Transverse colon (tissue), 4 donors: ENCODE data around the gene PHF21A.

ENCODE experiments used
- EP300 ChIP-seq: sonication (generic); formaldehyde crosslinking; IDR thresholded peaks from one replicate; pipeline ENCODE4 v1.6.1; 2017; ENCODE audit warnings: antibody characterized with exemption, low read depth
- POLR2A ChIP-seq: fragments of 450-650 bp; IDR thresholded peaks from one replicate; pipeline ENCODE4 v1.6.1; 2016; ENCODE audit warnings: antibody characterized with exemption, mild to moderate bottlenecking, moderate library complexity
- POLR2AphosphoS5 ChIP-seq, 3 donors: sonication (generic); formaldehyde crosslinking; IDR thresholded peaks; one replicate each; pipeline ENCODE4 v1.6.1; 2016; ENCODE audit warnings: antibody characterized with exemption in 3 of 3
- TF ChIP-seq, protein P1 (sequence below), 5 experiments: fragments of 200-600 bp in 3 of 5; fragments of 450-650 bp in 2 of 5; sonication (generic) in 3 of 5; IDR thresholded peaks; 1 replicate in 2 of 5; 2 replicates in 3 of 5; pipeline ENCODE4 v1.5.1; 2016 to 2017; ENCODE audit warnings: antibody characterized with exemption in 5 of 5, inconsistent platforms in 3 of 5, mild to moderate bottlenecking in 2 of 5, moderate library complexity in 1 of 5

DNA sequence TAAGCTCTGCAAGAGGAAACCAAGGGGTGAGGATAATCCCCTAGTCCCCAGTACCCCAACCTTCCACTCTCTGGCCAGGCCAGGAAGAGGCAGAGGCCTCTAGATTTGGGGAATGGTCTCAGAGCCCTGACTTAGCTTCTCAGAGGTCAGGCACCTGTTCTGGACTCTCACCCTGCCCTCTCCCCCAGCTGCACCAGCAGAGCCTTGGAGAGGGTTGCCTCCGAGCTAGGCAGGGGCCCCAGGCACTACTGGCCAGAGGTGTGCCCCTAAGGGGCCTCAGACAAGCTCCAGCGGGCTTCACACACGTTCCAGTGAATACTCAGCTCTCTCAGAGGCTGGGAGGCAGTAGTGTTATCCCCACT lies 222.2 kb downstream of the PHF21A start:
- TF ChIP-seq POLR2A (no peak), EP300 (no peak), POLR2AphosphoS5 (IDR thresholded peaks at IDR 0.05) (no peak)
- TF ChIP-seq, protein P1, sequence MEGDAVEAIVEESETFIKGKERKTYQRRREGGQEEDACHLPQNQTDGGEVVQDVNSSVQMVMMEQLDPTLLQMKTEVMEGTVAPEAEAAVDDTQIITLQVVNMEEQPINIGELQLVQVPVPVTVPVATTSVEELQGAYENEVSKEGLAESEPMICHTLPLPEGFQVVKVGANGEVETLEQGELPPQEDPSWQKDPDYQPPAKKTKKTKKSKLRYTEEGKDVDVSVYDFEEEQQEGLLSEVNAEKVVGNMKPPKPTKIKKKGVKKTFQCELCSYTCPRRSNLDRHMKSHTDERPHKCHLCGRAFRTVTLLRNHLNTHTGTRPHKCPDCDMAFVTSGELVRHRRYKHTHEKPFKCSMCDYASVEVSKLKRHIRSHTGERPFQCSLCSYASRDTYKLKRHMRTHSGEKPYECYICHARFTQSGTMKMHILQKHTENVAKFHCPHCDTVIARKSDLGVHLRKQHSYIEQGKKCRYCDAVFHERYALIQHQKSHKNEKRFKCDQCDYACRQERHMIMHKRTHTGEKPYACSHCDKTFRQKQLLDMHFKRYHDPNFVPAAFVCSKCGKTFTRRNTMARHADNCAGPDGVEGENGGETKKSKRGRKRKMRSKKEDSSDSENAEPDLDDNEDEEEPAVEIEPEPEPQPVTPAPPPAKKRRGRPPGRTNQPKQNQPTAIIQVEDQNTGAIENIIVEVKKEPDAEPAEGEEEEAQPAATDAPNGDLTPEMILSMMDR (IDR thresholded peaks at IDR 0.05) = no peak
